H1 (cell line): Measurements from ENCODE around the gene CRIP1. TPM values are rescaled to one million over a fixed set of nuclear protein-coding genes. Genes with fewer than 3 reads are reported as not detected.

Experiments used
- BCL11A ChIP-seq, 2 experiments: IDR thresholded peaks; one replicate each; pipeline ENCODE4 v1.6.1; 2011; ENCODE audit warnings: low read depth in 2 of 2, low read length in 2 of 2, mild to moderate bottlenecking in 2 of 2
- FOSL1 ChIP-seq: IDR thresholded peaks from 2 replicates; pipeline ENCODE4 v1.6.1; 2011; ENCODE audit warnings: mild to moderate bottlenecking, low read depth, low read length, moderate library complexity; ENCODE audit not compliant: insufficient read depth
- polyA plus RNA-seq, 7 experiments: library from polyadenylated mRNA; depleted of rRNA in 3 of 7; stranded (reverse) in 5 of 7; unstranded in 2 of 7; fragments of >200 nt in 5 of 7; fragments of 200-250 nt in 2 of 7; gene quantifications; 1 replicate in 5 of 7; 2 replicates in 1 of 7; 4 replicates in 1 of 7; pipeline versions ENCODE4 v1.2.1 to v1.2.3, GENCODE V29; 2011 to 2013; ENCODE audit warnings: missing spikeins in 2 of 7, mixed read lengths in 2 of 7
- total RNA-seq: library from RNA; stranded (reverse); fragmentation: NEBNext Ultra II Directional; extraction: Animal tissue kit (Norgen Biotek cat#: 25700); gene quantifications from 2 replicates; pipeline ENCODE4 v1.2.1, GENCODE V29; 2021

The CRIP1 gene
- total and polyA plus RNA-seq, 2 of the 8 experiments (the other 6 are each of a cell fraction or from before 2014, with no cell fraction given), result 1.2 to 2.2 TPM

DNA sequence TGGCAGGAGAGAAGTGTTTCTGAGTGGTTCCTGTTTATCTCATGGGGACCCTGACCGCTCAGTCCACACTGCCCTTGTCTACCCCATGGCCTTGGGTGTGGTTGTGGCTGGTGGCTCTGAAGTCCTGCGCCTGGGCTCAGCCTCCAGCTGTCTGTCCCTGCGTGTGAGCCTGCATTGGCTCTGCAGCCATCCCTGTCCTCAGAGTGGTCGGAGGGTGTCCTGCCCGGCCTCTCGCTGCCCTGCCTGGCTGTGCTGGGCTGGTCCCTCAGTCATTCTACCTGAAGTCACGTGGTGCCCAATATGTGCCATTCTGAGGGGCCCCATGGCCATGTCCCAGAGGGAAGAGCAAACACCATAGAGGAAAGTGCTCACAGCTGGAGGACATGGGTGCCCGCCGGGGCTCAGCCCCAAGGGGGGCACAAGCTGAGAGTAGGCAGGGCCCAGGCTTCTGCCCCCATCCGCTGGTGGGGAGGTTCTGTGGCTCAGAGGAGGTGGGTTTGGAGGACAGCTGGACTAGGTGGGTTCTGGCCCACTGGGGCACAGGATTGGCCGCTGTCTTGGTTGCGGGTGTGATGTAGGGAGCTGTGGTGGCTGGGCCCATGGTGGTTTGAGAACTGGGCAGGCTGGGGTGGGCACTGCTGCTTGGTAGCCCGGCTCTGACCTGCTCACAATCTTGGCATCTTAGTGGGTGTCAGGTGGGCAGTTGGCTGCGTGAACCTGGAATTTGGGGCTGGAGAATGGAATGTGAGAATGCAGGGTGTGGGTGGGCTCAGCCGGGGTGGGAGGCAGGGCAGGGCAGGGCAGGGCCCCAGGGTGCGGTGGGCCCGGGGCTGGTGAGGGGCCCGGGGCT lies 16.0 kb downstream of the CRIP1 start (continued):
- TF ChIP-seq BCL11A (IDR thresholded peaks at IDR 0.05; ENCODE audit: low read depth in 2 of 2, low read length in 2 of 2) (no peak), FOSL1 (no peak)
